GM23338 (cell line): Measurements from ENCODE around the gene RPS6KC1. TPM values are rescaled to one million over a fixed set of nuclear protein-coding genes. Genes with fewer than 3 reads are reported as not detected.

Experiments
- ATAC-seq: fragments of 200-7000 bp; cut with Tn5 transposase; 3 replicates; pipeline ENCODE4 v1.9.1; 2020
- DNase-seq: peaks from one replicate; pipeline ENCODE4 v3.0.0-alpha.2; 2015; ENCODE audit warnings: low spot score
- H2AFZ ChIP-seq: fragments of 200-600 bp; sonication (generic); 2 replicates; pipeline ENCODE4 v1.8.0; 2016; ENCODE audit warnings: antibody characterized with exemption, mild to moderate bottlenecking, moderate library complexity
- H3F3A ChIP-seq: fragments of 200-600 bp; sonication (generic); replicated peaks from 2 replicates; pipeline ENCODE4 v1.8.0; 2017; ENCODE audit warnings: antibody characterized with exemption, mixed run types, low read depth
- H3K27ac ChIP-seq: fragments of 200-600 bp; sonication (generic); 2 replicates; pipeline ENCODE4 v1.6.1; 2016; ENCODE audit warnings: low read depth
- H3K27me3 ChIP-seq: fragments of 200-600 bp; sonication (generic); 2 replicates; pipeline ENCODE4 v1.8.0; 2016; ENCODE audit warnings: mild to moderate bottlenecking, mixed run types, moderate library complexity; ENCODE audit not compliant: insufficient read depth
- H3K36me3 ChIP-seq: fragments of 200-600 bp; sonication (generic); 2 replicates; pipeline ENCODE4 v1.8.0; 2016; ENCODE audit warnings: mild to moderate bottlenecking; ENCODE audit not compliant: insufficient read depth
- H3K4me1 ChIP-seq: fragments of 200-600 bp; sonication (generic); 2 replicates; pipeline ENCODE4 v1.8.0; 2016; ENCODE audit warnings: mild to moderate bottlenecking, moderate library complexity; ENCODE audit not compliant: insufficient read depth
- H3K4me2 ChIP-seq: fragments of 200-600 bp; sonication (generic); 2 replicates; pipeline ENCODE4 v1.7.1; 2017; ENCODE audit warnings: mixed run types
- H3K4me3 ChIP-seq: fragments of 200-600 bp; sonication (generic); 2 replicates; pipeline ENCODE4 v1.6.1; 2016; ENCODE audit warnings: mixed run types
- H3K79me2 ChIP-seq: fragments of 200-600 bp; sonication (generic); replicated peaks from 2 replicates; pipeline ENCODE4 v1.8.0; 2017; ENCODE audit warnings: mild to moderate bottlenecking; ENCODE audit not compliant: insufficient read depth
- H3K9me2 ChIP-seq: fragments of 200-600 bp; sonication (generic); 2 replicates; pipeline ENCODE4 v1.8.0; 2017; ENCODE audit not compliant: insufficient read depth
- H4K20me1 ChIP-seq: fragments of 200-600 bp; sonication (generic); replicated peaks from 2 replicates; pipeline ENCODE4 v1.8.0; 2017; ENCODE audit warnings: mild to moderate bottlenecking; ENCODE audit not compliant: insufficient read depth
- H3K27ac Mint-ChIP-seq: 2 replicates; pipeline ENCODE4 v1.8.0; 2020; ENCODE audit warnings: inconsistent platforms, mild to moderate bottlenecking, moderate library complexity, mixed read lengths
- H3K27me3 Mint-ChIP-seq: 3 replicates; pipeline ENCODE4 v1.8.0; 2022; ENCODE audit warnings: low read depth, mild to moderate bottlenecking, moderate library complexity, mixed read lengths, inconsistent platforms; ENCODE audit not compliant: insufficient read depth, poor library complexity
- H3K36me3 Mint-ChIP-seq: 3 replicates; pipeline ENCODE4 v1.8.0; 2021; ENCODE audit warnings: low read depth, mild to moderate bottlenecking, inconsistent platforms, moderate library complexity, mixed read lengths
- H3K4me1 Mint-ChIP-seq: 3 replicates; pipeline ENCODE4 v1.8.0; 2020; ENCODE audit warnings: mild to moderate bottlenecking, inconsistent platforms, mixed read lengths
- H3K4me3 Mint-ChIP-seq: 3 replicates; pipeline ENCODE4 v1.8.0; 2021; ENCODE audit warnings: moderate library complexity, mild to moderate bottlenecking, inconsistent platforms, mixed read lengths
- H3K9me3 Mint-ChIP-seq: 3 replicates; pipeline ENCODE4 v1.8.0; 2020; ENCODE audit warnings: moderate library complexity, mild to moderate bottlenecking, inconsistent platforms, mixed read lengths
- CREB1 ChIP-seq: fragments of 250-450 bp; sonication (Bioruptor Pico); IDR thresholded peaks from 2 replicates; pipeline ENCODE4 v1.5.0; 2020; ENCODE audit warnings: low read depth, mild to moderate bottlenecking, moderate library complexity
- CTCF ChIP-seq, 2 experiments: fragments of 200-600 bp in 1 of 2; sonication (generic) in 1 of 2; conservative IDR thresholded peaks; 2 replicates each; pipeline versions ENCODE4 v1.5.1 to v1.6.1; 2016 to 2017; ENCODE audit warnings: antibody characterized with exemption in 2 of 2, low read depth in 2 of 2, mild to moderate bottlenecking in 2 of 2, moderate library complexity in 1 of 2
- ETS1 ChIP-seq: IDR thresholded peaks from 2 replicates; pipeline ENCODE4 v1.6.1; 2016; ENCODE audit warnings: antibody characterized with exemption
- EZH2 ChIP-seq: fragments of 200-600 bp; sonication (generic); IDR thresholded peaks from one replicate; pipeline ENCODE4 v1.8.0; 2017; ENCODE audit warnings: antibody characterized with exemption, mild to moderate bottlenecking, low read depth; ENCODE audit not compliant: unreplicated experiment
- EZH2phosphoT487 ChIP-seq: fragments of 200-600 bp; sonication (generic); IDR thresholded peaks from one replicate; pipeline ENCODE4 v1.8.1; 2018; ENCODE audit warnings: antibody characterized with exemption; ENCODE audit not compliant: unreplicated experiment
- JUNB ChIP-seq: IDR thresholded peaks from one replicate; pipeline ENCODE4 v1.6.1; 2016; ENCODE audit warnings: antibody characterized with exemption; ENCODE audit not compliant: unreplicated experiment
- NANOG ChIP-seq: IDR thresholded peaks from 2 replicates; pipeline ENCODE4 v1.6.1; 2016; ENCODE audit warnings: antibody characterized with exemption, borderline replicate concordance
- POLR2AphosphoS5 ChIP-seq: IDR thresholded peaks from 2 replicates; pipeline ENCODE4 v1.6.1; 2016; ENCODE audit warnings: antibody characterized with exemption, low read depth
- STAT1 ChIP-seq: IDR thresholded peaks from one replicate; pipeline ENCODE4 v1.6.1; 2016; ENCODE audit warnings: antibody characterized with exemption; ENCODE audit not compliant: unreplicated experiment
- ZNF114 ChIP-seq: fragments of 250-450 bp; sonication (Bioruptor Pico); IDR thresholded peaks from 2 replicates; pipeline ENCODE4 v1.5.0; 2020; ENCODE audit warnings: mild to moderate bottlenecking, moderate library complexity
- ZNF331 ChIP-seq: fragments of 250-450 bp; sonication (Bioruptor Pico); IDR thresholded peaks from 2 replicates; pipeline ENCODE4 v1.5.0; 2020; ENCODE audit warnings: low read depth, mild to moderate bottlenecking, moderate library complexity
- polyA plus RNA-seq: library from polyadenylated mRNA; unstranded; fragments of >200 nt; fragmentation: Nextera tagmentation; extraction: Ambion mirVana; gene quantifications from 2 replicates; pipeline ENCODE4 v1.2.1, GENCODE V29; 2016
- total RNA-seq: library from RNA; depleted of rRNA; stranded (reverse); fragments of >200 nt; shearing (Covaris generic); gene quantifications from 2 replicates; pipeline ENCODE4 v1.2.3, GENCODE V29; 2014
- TF ChIP-seq, protein P1 (sequence below): IDR thresholded peaks from one replicate; pipeline ENCODE4 v1.6.1; 2018; ENCODE audit warnings: antibody characterized with exemption; ENCODE audit not compliant: unreplicated experiment

RPS6KC1 gene
- total and polyA plus RNA-seq, 2 experiments from 2014 or later = 7.9 to 24.9 TPM

DNA sequence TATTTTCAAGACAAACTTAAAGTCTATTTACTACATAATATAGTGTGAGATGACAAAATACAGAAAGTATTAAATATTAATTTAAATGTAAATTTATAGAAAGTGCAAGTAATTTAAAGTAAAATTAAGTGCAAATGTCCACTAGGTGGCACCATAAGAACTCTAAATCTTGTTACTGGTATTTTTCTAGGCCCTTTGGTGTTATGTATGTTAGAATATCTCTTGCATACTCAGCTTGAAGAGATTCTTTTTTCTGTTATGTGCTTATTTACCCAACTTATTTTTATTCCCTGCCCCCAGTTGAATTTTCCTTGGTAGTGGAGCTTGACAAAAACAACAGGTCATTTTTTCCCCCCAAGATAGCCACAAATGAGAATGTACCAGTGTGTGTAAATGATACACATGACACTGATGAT is 71.5 kb downstream of the RPS6KC1 start:
- Mint-ChIP-seq H3K27me3 (no peaks in the 10 kb centered on the region), H3K4me1 (no peaks in the 10 kb centered on the region), H3K36me3 (no peaks in the 10 kb centered on the region), H3K4me3 (no peak overlapping the region), H3K9me3 (no peaks in the 10 kb centered on the region), H3K27ac (no peak overlapping the region)
- Histone ChIP-seq H3K27ac (no peak overlapping the region), H3K4me1 (no peaks in the 10 kb centered on the region), H3K79me2 (no peaks in the 10 kb centered on the region), H3K4me2 (no peak overlapping the region), H3K4me3 (no peak overlapping the region), H2AFZ (no peak overlapping the region), H3K27me3 (no peaks in the 10 kb centered on the region), H4K20me1 (no peaks in the 10 kb centered on the region), H3K9me2 (no peaks in the 10 kb centered on the region), H3F3A (no peaks in the 10 kb centered on the region), H3K36me3 (no peaks in the 10 kb centered on the region)
- no peak for TF ChIP-seq EZH2
- no peak for TF ChIP-seq ETS1
- TF ChIP-seq CTCF (conservative IDR thresholded peaks at IDR 0.05; ENCODE audit: low read depth in 2 of 2) = peak in 1 of 2 experiments; percentile 72; a peak in 3 of 4 replicates
- DNase-seq = peak; percentile 71
- no peak for ATAC-seq

DNA sequence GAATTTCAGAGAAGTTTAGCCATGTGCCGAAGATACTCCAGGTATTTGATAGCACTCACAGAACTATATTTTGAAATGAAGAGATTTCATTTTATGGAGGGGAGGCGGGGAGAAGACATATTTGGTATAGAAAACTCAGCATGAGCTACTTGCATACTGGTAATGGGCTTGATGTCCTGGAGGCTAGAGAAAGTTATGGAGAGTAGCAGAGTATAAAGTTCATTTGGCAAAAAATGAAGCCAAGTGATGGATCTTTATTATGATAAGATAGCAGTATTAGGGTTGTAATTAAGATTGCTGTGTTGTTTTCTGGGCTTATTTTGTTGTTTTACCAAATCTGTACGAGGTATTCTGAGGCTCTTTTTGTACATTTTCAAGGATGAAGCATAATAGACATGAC is 72.0 kb downstream of the RPS6KC1 start:
- Histone ChIP-seq H3K27me3 (no peaks in the 10 kb centered on the region), H4K20me1 (no peaks in the 10 kb centered on the region), H3K79me2 (no peaks in the 10 kb centered on the region), H3K4me1 (no peaks in the 10 kb centered on the region), H3K36me3 (no peaks in the 10 kb centered on the region), H3K9me2 (no peaks in the 10 kb centered on the region), H3K4me3 (no peak overlapping the region), H3K27ac (no peak overlapping the region), H3F3A (no peaks in the 10 kb centered on the region), H3K4me2 (no peak overlapping the region), H2AFZ (no peak overlapping the region)
- Mint-ChIP-seq H3K9me3 (no peaks in the 10 kb centered on the region), H3K27me3 (no peaks in the 10 kb centered on the region), H3K36me3 (no peaks in the 10 kb centered on the region), H3K27ac (no peak overlapping the region), H3K4me3 (no peak overlapping the region), H3K4me1 (no peaks in the 10 kb centered on the region)
- DNase-seq (no peak), ATAC-seq (no peak)
- TF ChIP-seq JUNB (no peak), POLR2AphosphoS5 (no peak), EZH2 (no peak), CREB1 (no peak), ETS1 (no peak), NANOG (no peak), STAT1 (no peak), CTCF (conservative IDR thresholded peaks at IDR 0.05; ENCODE audit: low read depth in 2 of 2) (no peak), ZNF331 (CRISPR knock-in tag) (no peak), EZH2phosphoT487 (no peak), ZNF114 (CRISPR knock-in tag) (no peak)
- TF ChIP-seq, protein P1, sequence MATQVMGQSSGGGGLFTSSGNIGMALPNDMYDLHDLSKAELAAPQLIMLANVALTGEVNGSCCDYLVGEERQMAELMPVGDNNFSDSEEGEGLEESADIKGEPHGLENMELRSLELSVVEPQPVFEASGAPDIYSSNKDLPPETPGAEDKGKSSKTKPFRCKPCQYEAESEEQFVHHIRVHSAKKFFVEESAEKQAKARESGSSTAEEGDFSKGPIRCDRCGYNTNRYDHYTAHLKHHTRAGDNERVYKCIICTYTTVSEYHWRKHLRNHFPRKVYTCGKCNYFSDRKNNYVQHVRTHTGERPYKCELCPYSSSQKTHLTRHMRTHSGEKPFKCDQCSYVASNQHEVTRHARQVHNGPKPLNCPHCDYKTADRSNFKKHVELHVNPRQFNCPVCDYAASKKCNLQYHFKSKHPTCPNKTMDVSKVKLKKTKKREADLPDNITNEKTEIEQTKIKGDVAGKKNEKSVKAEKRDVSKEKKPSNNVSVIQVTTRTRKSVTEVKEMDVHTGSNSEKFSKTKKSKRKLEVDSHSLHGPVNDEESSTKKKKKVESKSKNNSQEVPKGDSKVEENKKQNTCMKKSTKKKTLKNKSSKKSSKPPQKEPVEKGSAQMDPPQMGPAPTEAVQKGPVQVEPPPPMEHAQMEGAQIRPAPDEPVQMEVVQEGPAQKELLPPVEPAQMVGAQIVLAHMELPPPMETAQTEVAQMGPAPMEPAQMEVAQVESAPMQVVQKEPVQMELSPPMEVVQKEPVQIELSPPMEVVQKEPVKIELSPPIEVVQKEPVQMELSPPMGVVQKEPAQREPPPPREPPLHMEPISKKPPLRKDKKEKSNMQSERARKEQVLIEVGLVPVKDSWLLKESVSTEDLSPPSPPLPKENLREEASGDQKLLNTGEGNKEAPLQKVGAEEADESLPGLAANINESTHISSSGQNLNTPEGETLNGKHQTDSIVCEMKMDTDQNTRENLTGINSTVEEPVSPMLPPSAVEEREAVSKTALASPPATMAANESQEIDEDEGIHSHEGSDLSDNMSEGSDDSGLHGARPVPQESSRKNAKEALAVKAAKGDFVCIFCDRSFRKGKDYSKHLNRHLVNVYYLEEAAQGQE = no peak
